Measurements from ENCODE around the gene NIN. TPM values are rescaled to one million over a fixed set of nuclear protein-coding genes. Genes with fewer than 3 reads are reported as not detected.
A peak's percentile ranks its signal among the peaks of the same experiment; 100 is the strongest.

The NIN gene
- total and polyA plus RNA-seq, 2 of the 4 experiments (the other 2 are of a cell fraction), result 15.2 to 98.4 TPM

DNA sequence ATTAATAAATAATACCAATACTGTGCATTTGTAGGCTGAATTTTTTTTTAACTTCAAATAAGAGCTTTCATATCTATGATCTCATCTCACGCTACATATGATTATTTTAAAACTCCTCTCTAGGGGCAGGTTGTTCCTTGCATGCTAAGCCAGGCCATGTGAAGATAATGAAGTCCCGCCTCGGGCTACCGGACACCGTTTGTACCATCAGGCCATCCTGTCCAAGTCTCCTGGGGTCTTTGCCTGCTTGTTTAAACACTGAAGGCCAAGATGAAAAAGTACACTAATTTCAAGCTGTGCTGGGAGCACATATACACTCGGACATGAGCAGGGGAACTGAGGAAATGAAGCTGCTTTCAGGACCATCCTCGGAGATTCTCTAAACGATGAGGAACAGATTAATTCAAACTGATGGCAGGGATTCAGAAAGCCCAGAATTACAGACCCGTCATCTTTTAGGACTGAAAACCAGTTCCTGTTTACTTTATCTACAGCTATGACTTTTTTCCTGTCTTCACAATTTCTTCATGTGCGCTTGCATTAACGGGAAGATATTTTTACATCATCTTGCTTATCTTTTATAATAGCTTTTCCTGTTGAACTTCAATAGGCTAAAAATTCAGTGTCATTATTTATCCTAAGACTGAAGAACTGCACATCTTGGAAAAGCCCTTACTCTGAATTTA, 34.6 kb upstream of the NIN start:
- intact Hi-C loops (cut with micrococcal nuclease), result loop anchor here (10.0 kb wide), 1 partner anchor 201 kb away; the partner anchor contains the start of gene SAV1
- 36% methylated on average over 6 of the region's 11 CpGs; no CpG with 5 or more reads in 1 of the 2 experiments for WGBS, 2 experiments (ENCODE audit: extremely low coverage in 2 of 2, insufficient read length in 1 of 2)

More for the DNA sequence above, 34.6 kb upstream of the NIN start:
- peak overlapping the region; percentile 96 for H3K18ac ChIP-seq (ENCODE audit: low read depth, low read length)
- H3K9me3 ChIP-seq (ENCODE audit: control insufficient read depth, insufficient read depth, low read length), result no peaks in the 10 kb centered on the region
- H4K5ac ChIP-seq (ENCODE audit: low read depth, low read length), result peak overlapping the region; percentile 99
- peak overlapping the region; percentile 4; the same call in 1 of the 2 replicates for H3K4me3 ChIP-seq (ENCODE audit: insufficient read depth, low read depth, low read length)
- peak overlapping the region; percentile 67 for H3K14ac ChIP-seq (replicated peaks; ENCODE audit: low read depth, low read length)
- peak overlapping the region; percentile 60 for H3K9ac ChIP-seq (ENCODE audit: low read depth, low read length)
- peaks cover 3% of the 10 kb centered on the region; the same call in 1 of the 2 replicates for H3K9me1 ChIP-seq (ENCODE audit: insufficient read depth, low read length)
- no peaks in the 10 kb centered on the region for H4K20me1 ChIP-seq (ENCODE audit: insufficient read depth, low read length)
- peak overlapping the region; percentile 96 for H2BK120ac ChIP-seq (ENCODE audit: low read depth, low read length)
- H2BK5ac ChIP-seq (ENCODE audit: low read depth, low read length, poor library complexity, severe bottlenecking), result peak overlapping the region; percentile 98
- no peaks in the 10 kb centered on the region for H3K79me1 ChIP-seq (ENCODE audit: low read depth in 1 of 2, low read length in 2 of 2)
- peak overlapping the region; percentile 48 for H2AK9ac ChIP-seq (replicated peaks; ENCODE audit: low read depth, low read length, poor library complexity)
- POLR2A ChIA-PET (ENCODE audit: unreplicated experiment), result no interaction called here
- in situ Hi-C loops (cut with MboI; ENCODE audit: low sequenced_read_pairs) (no loop called here), dilution Hi-C loops (cut with HindIII; ENCODE audit: low sequenced_read_pairs, unreplicated experiment) (no loop called here)
- no peaks in the 10 kb centered on the region for H3K27me3 ChIP-seq (ENCODE audit: control insufficient read depth, insufficient read depth, low read length)
- peaks cover 12% of the 10 kb centered on the region for H3K4me1 ChIP-seq (ENCODE audit: control insufficient read depth, insufficient read depth, low read length)
- CTCF ChIA-PET, result interaction anchor here (0.6 to 1.3 kb wide), 2 partner anchors 87 to 777 kb away, joined by 3 read pairs; no protein-coding TSS in a partner anchor
- peak overlapping the region; percentile 95 for H3K27ac ChIP-seq (ENCODE audit: insufficient read depth, low read length)
- peak; percentile 84 for DNase-seq
- peak overlapping the region; percentile 81 for H2AFZ ChIP-seq (replicated peaks; ENCODE audit: low read length, poor library complexity)
- H2BK20ac ChIP-seq (ENCODE audit: low read depth, low read length), result peak overlapping the region; percentile 89
- H3K4ac ChIP-seq (ENCODE audit: low read depth, low read length), result peak overlapping the region; percentile 80
- H3K23ac ChIP-seq (ENCODE audit: low read depth, low read length), result peak overlapping the region; percentile 53
- peak overlapping the region; percentile 89 for H3K4me2 ChIP-seq (ENCODE audit: low read depth, low read length)
- peak overlapping the region; percentile 96 for H4K91ac ChIP-seq (ENCODE audit: insufficient read depth, low read depth, low read length)
- ATAC-seq (ENCODE audit: low read depth), result peak; percentile 81
- peak overlapping the region; percentile 84 for H3K56ac ChIP-seq (ENCODE audit: extremely low read depth, insufficient read depth, low read length)
- H4K8ac ChIP-seq (ENCODE audit: low read depth in 2 of 2, low read length in 2 of 2), result peak overlapping the region; percentile 82 to 93
- peak overlapping the region; percentile 33 for H2AK5ac ChIP-seq (ENCODE audit: low read depth, low read length)
- no peaks in the 10 kb centered on the region for H3K36me3 ChIP-seq (ENCODE audit: control insufficient read depth, insufficient read depth, low read length)
- no TSS peak for BruUV-seq (replicated peaks)
- peak overlapping the region; percentile 95 for H2BK15ac ChIP-seq (ENCODE audit: low read depth, low read length)
- TF ChIP-seq CEBPB (IDR thresholded peaks at IDR 0.05; ENCODE audit: low read depth, low read length), result peak; percentile 70
- TF ChIP-seq FOS (IDR thresholded peaks at IDR 0.05; ENCODE audit: low read depth, low read length), result peak; percentile 12; the same call in 1 of the 2 replicates
- no peak for TF ChIP-seq MAFK (IDR thresholded peaks at IDR 0.05; ENCODE audit: low read depth, low read length)
- TF ChIP-seq SMC3 (IDR thresholded peaks at IDR 0.05; ENCODE audit: low read depth, low read length), result no peak
- TF ChIP-seq BHLHE40 (IDR thresholded peaks at IDR 0.05; ENCODE audit: low read depth, low read length), result no peak
- no peak for TF ChIP-seq NFE2L2 (IDR thresholded peaks at IDR 0.05; ENCODE audit: low read depth, low read length)
- TF ChIP-seq MAZ (IDR thresholded peaks at IDR 0.05; ENCODE audit: borderline replicate concordance, low read depth, low read length), result no peak
- TF ChIP-seq, protein P1, sequence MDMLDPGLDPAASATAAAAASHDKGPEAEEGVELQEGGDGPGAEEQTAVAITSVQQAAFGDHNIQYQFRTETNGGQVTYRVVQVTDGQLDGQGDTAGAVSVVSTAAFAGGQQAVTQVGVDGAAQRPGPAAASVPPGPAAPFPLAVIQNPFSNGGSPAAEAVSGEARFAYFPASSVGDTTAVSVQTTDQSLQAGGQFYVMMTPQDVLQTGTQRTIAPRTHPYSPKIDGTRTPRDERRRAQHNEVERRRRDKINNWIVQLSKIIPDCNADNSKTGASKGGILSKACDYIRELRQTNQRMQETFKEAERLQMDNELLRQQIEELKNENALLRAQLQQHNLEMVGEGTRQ (IDR thresholded peaks at IDR 0.05; ENCODE audit: low read depth, low read length), result no peak
- no peak for TF ChIP-seq RFX5 (IDR thresholded peaks at IDR 0.05; ENCODE audit: low read depth, low read length)
